ENCODE results near the gene RAD51B.

The RAD51B gene

GRCh38 chr14:68718023-68718990, 898.7 kb downstream of the RAD51B start:
- in situ Hi-C loops (cut with MboI; ENCODE audit: low sequenced_read_pairs): no loop called here

- in situ Hi-C loops (cut with MboI; ENCODE audit: low sequenced_read_pairs): no loop called here
These were observed 900.2 kb downstream of the RAD51B start for GRCh38 chr14:68719634-68720384.

- in situ Hi-C loops (cut with MboI; ENCODE audit: low sequenced_read_pairs): no loop called here
These were observed 902.6 kb downstream of the RAD51B start for GRCh38 chr14:68722186-68722585.

- in situ Hi-C loops (cut with MboI; ENCODE audit: low sequenced_read_pairs): no loop called here
These were observed 903.5 kb downstream of the RAD51B start for GRCh38 chr14:68722968-68723566.

- in situ Hi-C loops (cut with MboI; ENCODE audit: low sequenced_read_pairs): no loop called here
These were observed 904.3 kb downstream of the RAD51B start for GRCh38 chr14:68723808-68724268.

GRCh38 chr14:68724914-68725313, 905.3 kb downstream of the RAD51B start:
- in situ Hi-C loops (cut with MboI; ENCODE audit: low sequenced_read_pairs): no loop called here

- in situ Hi-C loops (cut with MboI; ENCODE audit: low sequenced_read_pairs): no loop called here
These were observed 906.6 kb downstream of the RAD51B start for GRCh38 chr14:68726093-68726695.

GRCh38 chr14:68727315-68728047, 907.9 kb downstream of the RAD51B start:
- in situ Hi-C loops (cut with MboI; ENCODE audit: low sequenced_read_pairs): no loop called here

GRCh38 chr14:68728342-68729106, 908.9 kb downstream of the RAD51B start:
- in situ Hi-C loops (cut with MboI; ENCODE audit: low sequenced_read_pairs): no loop called here

- in situ Hi-C loops (cut with MboI; ENCODE audit: low sequenced_read_pairs): no loop called here
These were observed 910.0 kb downstream of the RAD51B start for GRCh38 chr14:68729556-68729955.

GRCh38 chr14:68730348-68730747, 910.8 kb downstream of the RAD51B start:
- in situ Hi-C loops (cut with MboI; ENCODE audit: low sequenced_read_pairs): no loop called here

- in situ Hi-C loops (cut with MboI; ENCODE audit: low sequenced_read_pairs): no loop called here
These were observed 911.3 kb downstream of the RAD51B start for GRCh38 chr14:68730811-68731425.

- in situ Hi-C loops (cut with MboI; ENCODE audit: low sequenced_read_pairs): no loop called here
These were observed 913.7 kb downstream of the RAD51B start for GRCh38 chr14:68733086-68733914.

- in situ Hi-C loops (cut with MboI; ENCODE audit: low sequenced_read_pairs): no loop called here
These were observed 914.7 kb downstream of the RAD51B start for GRCh38 chr14:68734231-68734732.

GRCh38 chr14:68735856-68736255, 916.3 kb downstream of the RAD51B start:
- in situ Hi-C loops (cut with MboI; ENCODE audit: low sequenced_read_pairs): no loop called here

- in situ Hi-C loops (cut with MboI; ENCODE audit: low sequenced_read_pairs): no loop called here
These were observed 916.9 kb downstream of the RAD51B start for GRCh38 chr14:68736471-68736871.

GRCh38 chr14:68737086-68737485, 917.5 kb downstream of the RAD51B start:
- in situ Hi-C loops (cut with MboI; ENCODE audit: low sequenced_read_pairs): no loop called here

GRCh38 chr14:68738559-68738958, 919.0 kb downstream of the RAD51B start:
- in situ Hi-C loops (cut with MboI; ENCODE audit: low sequenced_read_pairs): no loop called here
